ENCODE data around the gene TEP1. TPM values are rescaled to one million over a fixed set of nuclear protein-coding genes. Genes with fewer than 3 reads are reported as not detected.
"Not testable (repeated sequence)": the region's sequence is repeated elsewhere in the genome, so short reads cannot be mapped to it uniquely, and the experiment has no call there.

TEP1 gene
- total and polyA plus RNA-seq, 8 donors, result 9.3 to 190 (median 19.0) TPM

GRCh38 chr14:20454516-20455354, 41.4 kb upstream of the TEP1 start, which contains the start of the genes APEX1 and OSGEP:
Gene APEX1 (plus strand): TSS chr14:20455226. CDS start chr14:20455646, 420 bp downstream.
Gene OSGEP (minus strand): TSS chr14:20454812. CDS start chr14:20454683, 129 bp downstream.
- Histone ChIP-seq H3K4me1 (peaks cover 28 to 61% (median 54%) of the 10 kb centered on the region in 4 donors), H3K27me3 (no peaks in the 10 kb centered on the region), H3K9me3 (no peaks in the 10 kb centered on the region), H3K27ac (peak within 1 kb of the TSS; percentile 90 to 96 (median 95)), H3K36me3 (peaks cover 47 to 67% (median 62%) of the 10 kb centered on the region in 4 donors), H3K4me3 (peak within 1 kb of the TSS; percentile 68 to 83 (median 74))
- intact Hi-C loops (cut with DNase I; ENCODE audit: low total_unique reads), result no loop called here
- TF ChIP-seq, protein P1, sequence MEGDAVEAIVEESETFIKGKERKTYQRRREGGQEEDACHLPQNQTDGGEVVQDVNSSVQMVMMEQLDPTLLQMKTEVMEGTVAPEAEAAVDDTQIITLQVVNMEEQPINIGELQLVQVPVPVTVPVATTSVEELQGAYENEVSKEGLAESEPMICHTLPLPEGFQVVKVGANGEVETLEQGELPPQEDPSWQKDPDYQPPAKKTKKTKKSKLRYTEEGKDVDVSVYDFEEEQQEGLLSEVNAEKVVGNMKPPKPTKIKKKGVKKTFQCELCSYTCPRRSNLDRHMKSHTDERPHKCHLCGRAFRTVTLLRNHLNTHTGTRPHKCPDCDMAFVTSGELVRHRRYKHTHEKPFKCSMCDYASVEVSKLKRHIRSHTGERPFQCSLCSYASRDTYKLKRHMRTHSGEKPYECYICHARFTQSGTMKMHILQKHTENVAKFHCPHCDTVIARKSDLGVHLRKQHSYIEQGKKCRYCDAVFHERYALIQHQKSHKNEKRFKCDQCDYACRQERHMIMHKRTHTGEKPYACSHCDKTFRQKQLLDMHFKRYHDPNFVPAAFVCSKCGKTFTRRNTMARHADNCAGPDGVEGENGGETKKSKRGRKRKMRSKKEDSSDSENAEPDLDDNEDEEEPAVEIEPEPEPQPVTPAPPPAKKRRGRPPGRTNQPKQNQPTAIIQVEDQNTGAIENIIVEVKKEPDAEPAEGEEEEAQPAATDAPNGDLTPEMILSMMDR (IDR thresholded peaks at IDR 0.05), result no peak
- TF ChIP-seq POLR2AphosphoS5 (IDR thresholded peaks at IDR 0.05) (peak; percentile 89 to 96 (median 92)), POLR2A (IDR thresholded peaks at IDR 0.05) (peak in 2 of 4 donors; percentile 3 to 60), EP300 (IDR thresholded peaks at IDR 0.05) (peak; percentile 13)
- DNase-seq, result peak; percentile 98 to 100
- 0% methylated on average over 50 to 56 of the region's 56 CpGs for WGBS, 5 donors

DNA sequence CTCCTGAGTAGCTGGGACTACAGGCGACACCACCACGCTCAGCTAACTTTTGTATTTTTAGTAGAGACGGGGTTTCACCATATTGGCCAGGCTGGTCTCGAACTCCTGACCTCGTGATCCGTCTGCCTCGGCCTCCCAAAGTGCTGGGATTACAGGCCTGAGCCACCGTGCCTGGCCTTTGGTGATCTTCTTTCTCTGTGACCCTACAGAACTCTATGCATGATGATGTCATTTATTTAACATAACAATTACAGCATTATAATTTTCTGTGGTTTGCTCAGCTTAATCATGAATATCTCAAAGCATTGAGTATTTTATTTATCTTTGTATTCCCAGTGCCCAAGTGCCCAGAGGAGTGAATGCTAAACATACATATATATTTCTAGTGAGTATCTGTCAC, 39.5 kb upstream of the TEP1 start:
- H3K27me3 ChIP-seq; DNase-seq; H3K4me3 ChIP-seq; H3K9me3 ChIP-seq; intact Hi-C loops (cut with DNase I; ENCODE audit: low total_unique reads): not testable (repeated sequence)
- Histone ChIP-seq H3K36me3 (peaks cover 51 to 67% (median 63%) of the 10 kb centered on the region in 4 donors), H3K4me1 (peaks cover 28 to 42% (median 36%) of the 10 kb centered on the region in 4 donors), H3K27ac (peak overlapping the region in 1 of 5 donors; percentile 96)
- 87 to 91% (median 90%) methylated on average over 8 of the region's 8 CpGs for WGBS, 5 donors

DNA sequence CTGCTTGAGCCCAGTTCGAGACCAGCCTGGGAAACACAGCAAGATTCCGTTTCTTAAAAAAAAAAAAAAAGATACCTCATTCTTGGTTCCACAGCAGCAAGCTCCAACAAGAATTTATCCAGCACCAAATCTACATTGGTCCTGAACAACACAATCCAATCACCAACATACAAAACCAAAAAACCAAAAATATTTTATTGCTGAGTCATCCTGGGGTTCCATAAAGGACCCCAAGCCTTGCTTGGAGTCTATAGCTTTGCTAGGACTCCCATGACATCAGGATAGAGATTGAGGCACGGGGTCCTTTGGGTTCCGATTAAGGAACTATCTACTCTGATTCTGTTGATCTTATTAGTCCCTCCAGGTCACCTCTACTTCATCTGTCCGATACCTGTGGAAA, 33.6 kb upstream of the TEP1 start:
- H3K36me3 ChIP-seq, result peaks cover 48 to 79% (median 70%) of the 10 kb centered on the region in 4 donors
- no peaks in the 10 kb centered on the region for H3K4me1 ChIP-seq
- no peaks in the 10 kb centered on the region for H3K9me3 ChIP-seq
- no peak overlapping the region for H3K27ac ChIP-seq
- H3K27me3 ChIP-seq, result no peaks in the 10 kb centered on the region
- intact Hi-C loops (cut with DNase I; ENCODE audit: low total_unique reads), result no loop called here
- no peak for DNase-seq
- no peak overlapping the region for H3K4me3 ChIP-seq
- TF ChIP-seq, protein P1 (IDR thresholded peaks at IDR 0.05), result no peak
- TF ChIP-seq POLR2A (IDR thresholded peaks at IDR 0.05) (no peak), POLR2AphosphoS5 (IDR thresholded peaks at IDR 0.05) (no peak), EP300 (IDR thresholded peaks at IDR 0.05) (no peak)
- WGBS, 5 donors, result 93 to 98% (median 96%) methylated on average over 5 of the region's 5 CpGs

GRCh38 chr14:20443650-20444049, 30.3 kb upstream of the TEP1 start:
- H3K9me3 ChIP-seq; H3K27me3 ChIP-seq; DNase-seq; H3K4me1 ChIP-seq; H3K4me3 ChIP-seq; intact Hi-C loops (cut with DNase I; ENCODE audit: low total_unique reads); H3K27ac ChIP-seq: not testable (repeated sequence)
- 59 to 84% (median 68%) methylated on average over 2 to 4 of the region's 4 CpGs for WGBS, 5 donors
- peaks cover 26 to 46% (median 38%) of the 10 kb centered on the region in 4 donors for H3K36me3 ChIP-seq

DNA sequence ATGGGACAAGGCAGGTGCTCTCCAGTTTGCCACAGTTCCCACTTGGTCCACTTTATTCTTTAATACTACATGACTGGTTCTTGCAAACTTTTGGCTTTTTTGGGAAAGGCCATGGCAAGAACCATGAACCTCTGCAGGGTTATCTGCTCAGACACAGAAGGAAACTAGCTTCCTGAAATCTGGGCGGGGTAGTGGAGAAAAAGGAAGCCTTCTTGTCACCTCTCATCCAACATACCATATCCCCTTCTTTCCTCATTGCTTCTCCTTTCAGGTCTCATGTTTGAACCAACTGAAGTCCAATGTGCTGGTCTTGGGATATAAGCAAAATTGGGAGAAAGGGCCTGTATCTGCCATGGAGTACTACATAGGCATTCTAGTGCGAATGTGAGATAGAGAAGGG, 28.2 kb upstream of the TEP1 start:
- DNase-seq, result no peak
- H3K36me3 ChIP-seq, result peaks cover 6 to 24% (median 16%) of the 10 kb centered on the region in 4 donors
- 89 to 93% (median 90%) methylated on average over 2 of the region's 2 CpGs for WGBS, 5 donors
- H3K27ac ChIP-seq, result no peak overlapping the region
- H3K4me1 ChIP-seq, result peaks cover 0 to 5% (median 0%) of the 10 kb centered on the region in 4 donors
- no peaks in the 10 kb centered on the region for H3K9me3 ChIP-seq
- intact Hi-C loops (cut with DNase I; ENCODE audit: low total_unique reads), result no loop called here
- no peak overlapping the region for H3K4me3 ChIP-seq
- TF ChIP-seq POLR2A (IDR thresholded peaks at IDR 0.05), result no peak
- H3K27me3 ChIP-seq, result peaks cover 0 to 6% (median 0%) of the 10 kb centered on the region in 3 donors
